ENCODE data around the gene QPCT.

- no peak for TF ChIP-seq MYC (IDR thresholded peaks at IDR 0.05; ENCODE audit: low read depth, low read length)
- no peak for TF ChIP-seq CTCF (IDR thresholded peaks at IDR 0.05; ENCODE audit: low read depth, low read length)
These were observed 55.6 kb downstream of the QPCT start for GRCh38 chr2:37400041-37400440.
